Coronary artery (tissue), 2 donors: ENCODE data around the gene VGLL3.

Source experiments
- DNase-seq: peaks from one replicate; pipeline ENCODE4 v3.0.0-alpha.2; 2017; ENCODE audit warnings: low spot score
- H3K27ac ChIP-seq, 2 donors: fragments of 200-600 bp; sonication (generic); one replicate each; pipeline ENCODE4 v1.5.1; 2016 to 2019
- H3K4me3 ChIP-seq: fragments of 200-600 bp; sonication (generic); 2 replicates; pipeline ENCODE4 v1.5.1; 2016; ENCODE audit warnings: mild to moderate bottlenecking, moderate library complexity
- TF ChIP-seq, protein P1 (sequence below): fragments of 200-600 bp; sonication (generic); IDR thresholded peaks from one replicate; pipeline ENCODE4 v1.5.1; 2019; ENCODE audit warnings: antibody characterized with exemption

The VGLL3 gene

DNA sequence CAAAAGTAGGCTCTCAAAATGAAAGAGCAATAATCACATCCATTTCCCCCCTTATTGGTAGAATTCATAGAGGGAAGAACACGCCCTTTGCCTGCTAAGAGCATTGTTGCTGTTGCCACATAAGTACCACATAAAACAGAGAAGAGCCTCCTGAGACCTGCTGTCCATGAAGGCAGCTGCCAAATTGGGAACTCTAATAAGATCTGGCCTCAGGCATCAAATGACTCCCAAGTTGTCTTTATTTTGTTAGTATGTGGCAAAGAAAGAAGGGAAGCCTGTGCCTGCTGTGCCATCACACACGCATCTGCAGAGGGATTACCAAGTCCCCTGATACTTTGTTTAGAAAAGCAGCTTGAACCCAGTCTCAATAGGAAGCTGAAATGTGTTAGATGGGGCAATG, 23.9 kb downstream of the VGLL3 start:
- Histone ChIP-seq H3K27ac (no peak overlapping the region), H3K4me3 (no peak overlapping the region)
- DNase-seq = no peak
- TF ChIP-seq, protein P1, sequence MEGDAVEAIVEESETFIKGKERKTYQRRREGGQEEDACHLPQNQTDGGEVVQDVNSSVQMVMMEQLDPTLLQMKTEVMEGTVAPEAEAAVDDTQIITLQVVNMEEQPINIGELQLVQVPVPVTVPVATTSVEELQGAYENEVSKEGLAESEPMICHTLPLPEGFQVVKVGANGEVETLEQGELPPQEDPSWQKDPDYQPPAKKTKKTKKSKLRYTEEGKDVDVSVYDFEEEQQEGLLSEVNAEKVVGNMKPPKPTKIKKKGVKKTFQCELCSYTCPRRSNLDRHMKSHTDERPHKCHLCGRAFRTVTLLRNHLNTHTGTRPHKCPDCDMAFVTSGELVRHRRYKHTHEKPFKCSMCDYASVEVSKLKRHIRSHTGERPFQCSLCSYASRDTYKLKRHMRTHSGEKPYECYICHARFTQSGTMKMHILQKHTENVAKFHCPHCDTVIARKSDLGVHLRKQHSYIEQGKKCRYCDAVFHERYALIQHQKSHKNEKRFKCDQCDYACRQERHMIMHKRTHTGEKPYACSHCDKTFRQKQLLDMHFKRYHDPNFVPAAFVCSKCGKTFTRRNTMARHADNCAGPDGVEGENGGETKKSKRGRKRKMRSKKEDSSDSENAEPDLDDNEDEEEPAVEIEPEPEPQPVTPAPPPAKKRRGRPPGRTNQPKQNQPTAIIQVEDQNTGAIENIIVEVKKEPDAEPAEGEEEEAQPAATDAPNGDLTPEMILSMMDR = no peak

DNA sequence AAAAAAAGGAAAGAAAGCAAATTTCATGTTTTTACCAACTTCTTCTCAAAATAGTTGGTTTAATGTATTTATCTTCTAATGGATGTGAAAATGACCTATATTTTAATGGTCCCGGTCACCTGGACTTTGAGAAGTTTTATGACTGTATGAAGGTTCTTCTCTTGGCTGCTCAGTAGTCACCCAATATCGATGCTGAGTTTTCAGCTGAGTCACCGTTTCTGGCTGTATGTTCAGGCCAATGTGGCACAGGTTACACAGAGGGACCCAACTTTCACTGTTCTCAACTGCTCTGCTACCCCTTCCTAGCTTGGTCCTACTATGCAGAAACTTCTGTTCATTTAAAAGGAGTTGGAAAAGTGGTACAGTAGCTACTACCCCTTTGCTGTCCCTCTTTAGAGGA, 25.8 kb downstream of the VGLL3 start:
- TF ChIP-seq, protein P1 = no peak
- no peak for DNase-seq
- H3K4me3 ChIP-seq = no peak overlapping the region
- H3K27ac ChIP-seq = no peak overlapping the region

DNA sequence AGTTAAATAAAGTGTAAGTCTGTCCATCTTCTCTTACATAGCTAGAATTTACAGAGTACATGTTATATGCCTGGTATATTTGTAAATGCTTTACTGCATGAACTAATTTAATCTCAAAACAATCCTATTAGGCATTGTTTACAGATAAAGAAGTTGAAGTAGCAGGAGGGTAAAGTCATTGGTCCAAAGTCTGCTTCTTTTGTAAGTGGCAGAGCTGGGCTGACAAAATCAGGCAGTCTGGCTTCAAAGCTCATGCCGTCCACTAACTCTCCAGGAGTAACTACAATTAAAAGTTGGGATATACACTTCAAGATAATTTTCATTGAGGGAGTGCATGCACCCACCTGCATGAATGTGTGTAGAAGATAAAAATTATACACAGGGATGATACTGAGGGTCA, 27.3 kb downstream of the VGLL3 start:
- Histone ChIP-seq H3K4me3 (no peak overlapping the region), H3K27ac (no peak overlapping the region)
- TF ChIP-seq, protein P1 = no peak
- DNase-seq = no peak

DNA sequence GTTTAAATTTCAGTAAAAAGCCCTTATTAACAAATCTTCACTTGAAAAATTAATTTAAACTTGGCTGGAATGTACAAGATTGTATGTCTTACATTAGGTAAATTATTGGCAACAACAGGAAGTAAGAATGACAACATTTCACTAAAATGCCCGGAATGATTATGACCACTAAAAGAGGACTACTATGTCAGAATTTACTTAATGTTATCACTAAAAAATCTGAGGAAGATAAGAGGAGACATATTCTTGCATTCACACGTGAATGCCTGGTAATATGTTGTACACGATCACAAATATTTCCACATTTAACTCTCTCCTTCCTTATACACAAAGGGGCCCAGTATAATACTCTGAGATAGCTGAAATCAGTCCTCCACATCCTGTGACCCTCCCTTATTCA, 29.7 kb downstream of the VGLL3 start:
- no peak for DNase-seq
- Histone ChIP-seq H3K4me3 (peak overlapping the region; percentile 14), H3K27ac (no peak overlapping the region)
- TF ChIP-seq, protein P1 = no peak

DNA sequence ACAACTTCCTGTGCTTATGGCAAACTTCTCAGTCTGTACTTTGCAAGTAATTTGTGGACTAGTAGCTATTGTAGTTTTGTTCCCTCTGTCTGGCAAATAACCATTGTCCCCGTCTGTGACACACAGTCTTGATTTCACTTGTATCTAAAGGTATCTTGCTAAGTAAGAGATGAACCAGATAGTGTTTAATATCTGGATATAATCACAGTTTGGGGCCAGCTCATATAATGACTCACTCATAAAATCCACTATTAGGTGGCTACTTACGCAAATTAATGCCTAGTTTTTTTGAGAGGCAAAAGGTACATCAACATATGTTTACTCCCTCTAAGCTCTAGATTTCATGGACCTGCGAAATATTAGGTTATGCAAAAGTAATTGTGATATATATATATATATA, 30.4 kb downstream of the VGLL3 start:
- no peak overlapping the region for H3K27ac ChIP-seq
- TF ChIP-seq, protein P1 = no peak
- DNase-seq = no peak
- H3K4me3 ChIP-seq = no peak overlapping the region

DNA sequence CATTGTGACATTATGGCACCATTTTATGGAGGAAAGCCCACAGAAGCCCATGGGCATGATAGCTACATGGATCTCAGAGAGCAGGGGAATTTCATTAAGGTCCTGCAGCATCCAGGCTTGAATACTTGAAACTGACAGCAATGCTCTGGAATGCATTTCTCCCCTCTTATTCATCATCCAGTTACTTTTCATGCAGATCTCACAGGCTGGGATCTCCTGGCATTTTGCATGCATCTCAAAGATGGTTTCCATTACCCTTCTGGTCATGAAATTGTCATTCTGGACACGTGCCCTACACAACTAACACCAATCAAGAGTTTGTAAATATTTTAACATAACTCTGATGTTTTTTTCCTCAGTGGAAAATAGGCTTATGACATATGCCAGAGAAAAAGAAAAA, 32.4 kb downstream of the VGLL3 start:
- no peak overlapping the region for H3K4me3 ChIP-seq
- DNase-seq = no peak
- H3K27ac ChIP-seq = no peak overlapping the region
- TF ChIP-seq, protein P1 = no peak

DNA sequence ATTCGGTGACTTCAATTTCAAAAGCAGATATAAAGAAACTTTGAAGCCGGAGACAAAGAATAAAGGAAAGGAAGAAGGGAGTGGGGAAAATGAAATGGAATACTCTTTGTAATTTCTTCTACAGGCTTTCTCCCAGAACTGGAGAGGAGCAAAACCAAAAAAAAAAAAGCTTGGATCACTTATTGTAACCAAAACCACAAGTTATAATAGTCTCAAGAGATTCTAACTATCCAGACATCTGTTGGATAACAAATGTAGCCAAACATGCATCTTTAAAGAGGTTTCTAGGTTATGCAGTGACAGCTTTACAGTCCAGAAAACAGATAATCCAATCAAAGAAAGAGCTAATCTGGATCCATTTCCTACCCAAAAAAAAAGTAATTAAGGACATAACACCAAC, 36.2 kb downstream of the VGLL3 start:
- no peak overlapping the region for H3K27ac ChIP-seq
- TF ChIP-seq, protein P1 = no peak

More for the DNA sequence above, 36.2 kb downstream of the VGLL3 start:
- H3K4me3 ChIP-seq = no peak overlapping the region
- DNase-seq = no peak
